T-helper 17 cell (primary cell): Measurements from ENCODE around the gene YTHDF1. TPM values are rescaled to one million over a fixed set of nuclear protein-coding genes. Genes with fewer than 3 reads are reported as not detected.

Source experiments
- ATAC-seq: fragments of 150-1000 bp; cut with Tn5 transposase; 2 replicates; pipeline ENCODE4 v1.10.0; 2021; ENCODE audit warnings: mild to moderate bottlenecking, moderate library complexity
- DNase-seq, 3 donors: peaks; one replicate each; pipeline versions ENCODE4 v3.0.0 to v3.0.0-alpha.2; 2020 to 2021
- H3K9me3 ChIP-seq: one replicate; pipeline ENCODE4 v1.7.0; 2013; ENCODE audit warnings: low read length, mild to moderate bottlenecking; ENCODE audit not compliant: control insufficient read depth, poor library complexity, severe bottlenecking
- H3K27ac Mint-ChIP-seq: one replicate; pipeline ENCODE4 v1.8.0; 2022; ENCODE audit warnings: mild to moderate bottlenecking, moderate library complexity, mixed read lengths
- H3K27me3 Mint-ChIP-seq: one replicate; pipeline ENCODE4 v1.8.0; 2022; ENCODE audit warnings: mixed read lengths
- H3K36me3 Mint-ChIP-seq: one replicate; pipeline ENCODE4 v1.8.0; 2022; ENCODE audit warnings: low read depth, mixed read lengths
- H3K4me1 Mint-ChIP-seq: one replicate; pipeline ENCODE4 v1.8.0; 2022; ENCODE audit warnings: mild to moderate bottlenecking, mixed read lengths
- H3K4me3 Mint-ChIP-seq: one replicate; pipeline ENCODE4 v1.8.0; 2022; ENCODE audit warnings: mild to moderate bottlenecking, moderate library complexity, mixed read lengths
- total RNA-seq, 4 donors: library from RNA in 2 of 4; stranded (reverse) in 2 of 4; gene quantifications; one replicate each; pipeline ENCODE4 v1.2.3 and lab custom pipeline; 2022 to 2026

YTHDF1 gene
- total RNA-seq: 10 to 100 TPM; 30.0 to 41.4 TPM
- 45.6 to 61.1 reads per million in 2 donors for total RNA-seq (lab: John Stamatoyannopoulos, UW)

DNA sequence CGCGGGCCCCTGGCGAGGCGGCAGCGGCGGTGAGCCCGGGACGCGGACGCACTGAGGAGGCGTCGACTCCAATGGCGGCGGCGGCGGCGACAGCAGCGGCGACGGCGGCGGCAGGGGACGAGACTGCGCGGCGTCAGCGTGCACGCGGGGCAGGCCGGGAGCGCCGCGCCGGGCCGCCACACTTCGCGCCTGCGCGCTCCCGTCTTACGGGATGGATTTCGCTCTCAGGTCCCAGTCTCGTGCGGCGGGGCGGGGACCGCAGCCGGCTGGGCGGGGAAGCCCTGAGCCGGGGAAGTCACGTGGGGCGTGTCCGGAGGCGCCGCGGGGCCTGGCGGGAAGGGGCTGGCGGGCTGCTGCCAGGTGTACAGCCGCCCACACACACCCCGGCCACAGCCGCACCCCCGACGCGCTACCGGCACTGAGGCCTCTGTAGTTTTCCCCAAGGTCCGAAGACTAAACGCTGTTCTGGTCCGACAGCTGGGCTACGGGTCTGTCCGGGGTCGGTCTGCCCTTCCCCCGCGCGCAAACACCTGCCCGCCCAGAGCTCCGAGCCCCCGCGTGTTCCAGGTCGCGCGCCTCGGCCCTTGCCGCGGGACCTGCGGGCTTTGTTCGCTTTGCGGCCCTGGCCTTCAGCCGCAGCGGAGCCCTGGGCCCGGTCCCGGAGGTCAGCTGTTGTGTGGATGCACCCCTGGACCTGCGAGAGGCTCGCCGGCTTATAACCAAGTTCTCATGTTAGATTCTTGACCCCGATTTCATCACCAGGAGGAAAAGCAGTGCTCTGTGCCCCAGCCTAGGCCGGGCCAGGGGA lies at the start of gene YTHDF1:
Gene YTHDF1, minus strand, starts transcription at position 91 of the 808 bp plus-strand sequence. CDS start 239 bp downstream, outside the sequence.
- Mint-ChIP-seq H3K27me3 (peaks cover 9% of the 10 kb centered on the region), H3K4me1 (peaks cover 27% of the 10 kb centered on the region), H3K27ac (peak within 1 kb of the TSS; percentile 91), H3K36me3 (no peaks in the 10 kb centered on the region), H3K4me3 (peak within 1 kb of the TSS; percentile 92)
- peak; percentile 93 to 94 (median 93) for DNase-seq
- no peaks in the 10 kb centered on the region for H3K9me3 ChIP-seq
- peak; percentile 93 for ATAC-seq

DNA sequence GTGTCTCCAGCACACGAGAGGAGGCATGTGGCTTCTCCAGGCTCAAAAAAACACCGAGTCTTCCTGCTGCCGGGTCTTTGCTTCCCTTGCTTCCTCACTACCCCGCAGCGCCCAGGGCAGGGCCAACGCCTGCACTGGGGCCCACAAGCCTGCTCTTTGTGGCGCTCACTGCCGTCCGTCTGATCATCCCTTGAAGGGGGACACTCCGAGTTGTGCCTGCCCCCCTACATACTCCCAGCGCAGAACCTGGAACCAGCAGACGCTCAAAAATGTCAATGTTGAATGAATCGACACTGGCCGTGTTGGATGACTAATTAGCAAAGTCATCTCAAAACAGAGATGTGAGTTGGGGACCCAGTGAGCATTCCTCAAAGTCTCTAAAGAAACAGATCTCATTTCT lies 48.6 kb upstream of the YTHDF1 start:
- no peak for ATAC-seq
- H3K27me3 Mint-ChIP-seq: peaks cover 45% of the 10 kb centered on the region
- H3K4me1 Mint-ChIP-seq: peaks cover 2% of the 10 kb centered on the region

DNA sequence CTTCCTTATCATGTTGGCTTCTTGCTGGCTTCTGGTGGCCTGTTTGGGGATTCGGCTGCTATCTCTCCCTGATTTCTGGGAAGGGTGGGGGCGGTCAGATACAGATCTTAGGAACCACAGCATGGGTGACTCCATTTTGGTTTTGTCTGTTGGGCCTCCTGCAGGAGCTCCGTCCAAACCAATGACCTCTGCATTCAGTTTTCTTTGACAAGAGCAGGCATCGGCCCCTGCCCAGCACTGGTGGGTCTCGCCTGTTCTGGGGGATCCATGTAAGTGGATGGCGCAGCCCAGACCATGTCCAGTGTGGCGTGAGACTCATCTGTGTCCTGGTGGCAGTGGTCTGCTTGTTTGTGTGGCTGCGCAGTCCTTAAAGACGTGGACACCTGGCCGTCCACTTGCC lies 48.1 kb upstream of the YTHDF1 start:
- Mint-ChIP-seq H3K27me3 (peaks cover 50% of the 10 kb centered on the region), H3K4me1 (peaks cover 2% of the 10 kb centered on the region), H3K27ac (no peak overlapping the region), H3K4me3 (no peak overlapping the region), H3K36me3 (no peaks in the 10 kb centered on the region)
- DNase-seq (no peak), ATAC-seq (no peak)
- H3K9me3 ChIP-seq: no peaks in the 10 kb centered on the region

More for the DNA sequence above, 48.6 kb upstream of the YTHDF1 start:
- no peak for DNase-seq
- Mint-ChIP-seq H3K36me3 (no peaks in the 10 kb centered on the region), H3K4me3 (no peak overlapping the region), H3K27ac (no peak overlapping the region)
- no peaks in the 10 kb centered on the region for H3K9me3 ChIP-seq

DNA sequence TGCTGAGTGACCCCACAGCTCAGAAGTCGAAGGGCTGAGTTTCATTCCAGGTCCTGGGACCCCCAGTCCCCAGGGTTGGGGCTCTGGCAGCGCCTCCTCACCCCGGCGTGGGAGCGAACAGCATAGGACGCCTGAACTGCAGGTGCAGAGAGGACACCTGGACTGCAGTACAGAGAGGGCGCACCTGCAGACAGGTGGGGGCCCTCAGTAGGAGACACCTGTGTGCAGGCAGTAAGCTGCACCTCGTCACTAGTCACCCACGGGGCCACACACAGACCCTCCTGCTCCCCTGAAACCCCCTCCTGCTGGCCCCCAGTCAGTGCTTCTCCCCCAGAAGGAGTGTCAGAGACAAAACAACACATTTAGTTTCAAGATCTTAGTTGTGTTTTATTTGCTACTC lies 46.9 kb upstream of the YTHDF1 start:
- no peak overlapping the region for H3K27ac Mint-ChIP-seq
- H3K9me3 ChIP-seq: no peaks in the 10 kb centered on the region
- H3K36me3 Mint-ChIP-seq: no peaks in the 10 kb centered on the region
- H3K27me3 Mint-ChIP-seq: peaks cover 57% of the 10 kb centered on the region
- DNase-seq: no peak
- ATAC-seq: no peak
- H3K4me3 Mint-ChIP-seq: no peak overlapping the region
- H3K4me1 Mint-ChIP-seq: peaks cover 2% of the 10 kb centered on the region

DNA sequence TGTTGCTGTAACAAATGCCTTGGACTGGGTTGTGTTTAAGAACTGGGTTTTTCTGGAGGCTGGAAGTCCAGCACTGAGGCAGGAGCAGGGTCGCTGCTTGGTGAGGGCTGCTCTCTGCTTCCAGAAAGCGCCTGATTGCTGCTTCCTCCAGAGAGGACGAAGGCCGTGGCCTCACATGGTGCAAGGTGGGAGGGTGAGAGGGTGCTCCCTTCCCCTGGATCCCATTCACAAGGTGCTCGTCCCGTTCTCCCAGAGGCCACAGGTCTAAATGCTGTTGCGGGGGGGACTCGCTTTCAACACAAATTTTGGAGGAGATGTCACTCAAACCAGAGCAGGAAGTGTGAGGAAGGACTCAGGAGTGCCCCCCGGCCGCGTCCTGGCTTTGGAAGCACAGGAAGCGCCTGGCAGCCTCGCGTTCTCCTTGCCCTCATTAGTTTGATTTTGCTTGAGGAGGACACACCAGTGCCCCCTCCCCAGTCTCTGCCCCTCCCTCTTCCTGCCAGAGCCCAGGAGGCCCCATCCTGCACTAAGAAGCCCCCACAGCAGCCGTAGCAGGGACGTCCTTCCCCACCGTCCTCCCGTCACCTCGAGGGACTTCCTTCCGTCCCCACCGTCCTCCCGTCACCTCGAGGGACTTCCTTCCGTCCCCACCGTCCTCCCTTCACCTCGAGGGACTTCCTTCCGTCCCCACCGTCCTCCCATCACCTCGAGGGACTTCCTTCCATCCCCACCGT lies 46.0 kb upstream of the YTHDF1 start:
- no peak overlapping the region for H3K27ac Mint-ChIP-seq

GRCh38 chr20:63261060-63261794 lies 45.3 kb upstream of the YTHDF1 start:
- no peak for DNase-seq
- no peaks in the 10 kb centered on the region for H3K36me3 Mint-ChIP-seq
- peaks cover 73% of the 10 kb centered on the region for H3K27me3 Mint-ChIP-seq
- peaks cover 4% of the 10 kb centered on the region for H3K4me1 Mint-ChIP-seq
- no peak for ATAC-seq
- no peak overlapping the region for H3K27ac Mint-ChIP-seq
- H3K4me3 Mint-ChIP-seq: no peak overlapping the region
- H3K9me3 ChIP-seq: no peaks in the 10 kb centered on the region

More for the DNA sequence above, 46.0 kb upstream of the YTHDF1 start:
- Mint-ChIP-seq H3K27me3 (peaks cover 66% of the 10 kb centered on the region), H3K36me3 (no peaks in the 10 kb centered on the region), H3K4me1 (peaks cover 4% of the 10 kb centered on the region), H3K4me3 (no peak overlapping the region)
- ATAC-seq (no peak), DNase-seq (no peak)
- no peaks in the 10 kb centered on the region for H3K9me3 ChIP-seq

- Mint-ChIP-seq H3K27me3 (peaks cover 81% of the 10 kb centered on the region), H3K4me1 (peaks cover 4% of the 10 kb centered on the region), H3K27ac (no peak overlapping the region), H3K4me3 (no peak overlapping the region), H3K36me3 (no peaks in the 10 kb centered on the region)
- DNase-seq: no peak
- H3K9me3 ChIP-seq: no peaks in the 10 kb centered on the region
- no peak for ATAC-seq
Observed at GRCh38 chr20:63260521-63260920, 44.6 kb upstream of the YTHDF1 start.

- Mint-ChIP-seq H3K27me3 (peaks cover 87% of the 10 kb centered on the region), H3K4me1 (peaks cover 4% of the 10 kb centered on the region), H3K27ac (no peak overlapping the region), H3K4me3 (no peak overlapping the region), H3K36me3 (no peaks in the 10 kb centered on the region)
- no peak for DNase-seq
- no peak for ATAC-seq
- no peaks in the 10 kb centered on the region for H3K9me3 ChIP-seq
Observed at GRCh38 chr20:63259734-63260460, 44.0 kb upstream of the YTHDF1 start.

DNA sequence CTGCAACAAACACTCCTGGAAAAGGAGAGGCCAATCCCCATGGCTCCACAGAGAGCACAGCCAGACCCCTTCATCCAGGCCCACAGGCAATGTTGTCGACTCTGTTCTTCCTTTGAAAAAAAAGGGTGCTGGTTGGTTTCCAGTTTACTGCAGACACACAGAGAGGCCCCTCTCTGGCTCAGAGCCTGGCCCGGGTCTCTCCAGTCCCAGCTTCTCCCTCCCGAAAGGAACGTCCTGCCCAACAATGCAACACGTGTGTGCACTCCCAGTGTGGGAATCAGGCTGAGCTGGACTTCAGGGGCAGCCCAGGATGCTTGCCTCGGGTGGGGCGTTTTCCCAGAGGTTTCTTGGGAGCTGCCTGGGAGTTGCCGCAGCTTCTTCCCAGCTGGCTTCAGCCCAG lies 42.9 kb upstream of the YTHDF1 start:
- Mint-ChIP-seq H3K27ac (no peak overlapping the region), H3K4me3 (no peak overlapping the region), H3K27me3 (peaks cover 78% of the 10 kb centered on the region), H3K4me1 (peaks cover 7% of the 10 kb centered on the region), H3K36me3 (no peaks in the 10 kb centered on the region)
- no peaks in the 10 kb centered on the region for H3K9me3 ChIP-seq
- DNase-seq: no peak
- no peak for ATAC-seq

GRCh38 chr20:63257629-63258028 lies 41.7 kb upstream of the YTHDF1 start:
- ATAC-seq (no peak), DNase-seq (no peak)
- H3K27me3 Mint-ChIP-seq: peaks cover 77% of the 10 kb centered on the region
- H3K9me3 ChIP-seq: no peaks in the 10 kb centered on the region
- no peak overlapping the region for H3K27ac Mint-ChIP-seq
- H3K4me1 Mint-ChIP-seq: peaks cover 12% of the 10 kb centered on the region
- no peak overlapping the region for H3K4me3 Mint-ChIP-seq
- peaks cover 3% of the 10 kb centered on the region for H3K36me3 Mint-ChIP-seq

GRCh38 chr20:63256954-63257353 lies 41.0 kb upstream of the YTHDF1 start:
- no peaks in the 10 kb centered on the region for H3K9me3 ChIP-seq
- DNase-seq: no peak
- Mint-ChIP-seq H3K27me3 (peaks cover 77% of the 10 kb centered on the region), H3K36me3 (peaks cover 4% of the 10 kb centered on the region), H3K4me1 (peaks cover 10% of the 10 kb centered on the region), H3K27ac (no peak overlapping the region), H3K4me3 (no peak overlapping the region)
- ATAC-seq: no peak

GRCh38 chr20:63255931-63256704 lies 40.2 kb upstream of the YTHDF1 start:
- DNase-seq (no peak), ATAC-seq (no peak)
- H3K36me3 Mint-ChIP-seq: peaks cover 4% of the 10 kb centered on the region
- no peak overlapping the region for H3K4me3 Mint-ChIP-seq
- peaks cover 10% of the 10 kb centered on the region for H3K4me1 Mint-ChIP-seq
- H3K27ac Mint-ChIP-seq: no peak overlapping the region
- H3K27me3 Mint-ChIP-seq: peaks cover 78% of the 10 kb centered on the region
- H3K9me3 ChIP-seq: no peaks in the 10 kb centered on the region
